Measurements from ENCODE around the gene RHOT2.
A peak's percentile ranks its signal among the peaks of the same experiment; 100 is the strongest.

The RHOT2 gene

DNA sequence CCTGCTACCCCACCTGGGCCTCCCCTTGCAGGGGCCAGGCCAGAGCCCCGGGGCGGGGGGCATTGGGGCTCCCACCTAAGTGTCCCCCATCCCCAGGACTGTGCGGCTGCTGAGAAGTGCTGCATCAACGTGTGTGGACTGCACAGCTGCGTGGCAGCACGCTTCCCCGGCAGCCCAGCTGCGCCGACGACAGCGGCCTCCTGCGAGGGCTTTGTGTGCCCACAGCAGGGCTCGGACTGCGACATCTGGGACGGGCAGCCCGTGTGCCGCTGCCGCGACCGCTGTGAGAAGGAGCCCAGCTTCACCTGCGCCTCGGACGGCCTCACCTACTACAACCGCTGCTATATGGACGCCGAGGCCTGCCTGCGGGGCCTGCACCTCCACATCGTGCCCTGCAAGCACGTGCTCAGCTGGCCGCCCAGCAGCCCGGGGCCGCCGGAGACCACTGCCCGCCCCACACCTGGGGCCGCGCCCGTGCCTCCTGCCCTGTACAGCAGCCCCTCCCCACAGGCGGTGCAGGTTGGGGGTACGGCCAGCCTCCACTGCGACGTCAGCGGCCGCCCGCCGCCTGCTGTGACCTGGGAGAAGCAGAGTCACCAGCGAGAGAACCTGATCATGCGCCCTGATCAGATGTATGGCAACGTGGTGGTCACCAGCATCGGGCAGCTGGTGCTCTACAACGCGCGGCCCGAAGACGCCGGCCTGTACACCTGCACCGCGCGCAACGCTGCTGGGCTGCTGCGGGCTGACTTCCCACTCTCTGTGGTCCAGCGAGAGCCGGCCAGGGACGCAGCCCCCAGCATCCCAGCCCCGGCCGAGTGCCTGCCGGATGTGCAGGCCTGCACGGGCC lies 35.2 kb upstream of the RHOT2 start:
- no peak for DNase-seq

DNA sequence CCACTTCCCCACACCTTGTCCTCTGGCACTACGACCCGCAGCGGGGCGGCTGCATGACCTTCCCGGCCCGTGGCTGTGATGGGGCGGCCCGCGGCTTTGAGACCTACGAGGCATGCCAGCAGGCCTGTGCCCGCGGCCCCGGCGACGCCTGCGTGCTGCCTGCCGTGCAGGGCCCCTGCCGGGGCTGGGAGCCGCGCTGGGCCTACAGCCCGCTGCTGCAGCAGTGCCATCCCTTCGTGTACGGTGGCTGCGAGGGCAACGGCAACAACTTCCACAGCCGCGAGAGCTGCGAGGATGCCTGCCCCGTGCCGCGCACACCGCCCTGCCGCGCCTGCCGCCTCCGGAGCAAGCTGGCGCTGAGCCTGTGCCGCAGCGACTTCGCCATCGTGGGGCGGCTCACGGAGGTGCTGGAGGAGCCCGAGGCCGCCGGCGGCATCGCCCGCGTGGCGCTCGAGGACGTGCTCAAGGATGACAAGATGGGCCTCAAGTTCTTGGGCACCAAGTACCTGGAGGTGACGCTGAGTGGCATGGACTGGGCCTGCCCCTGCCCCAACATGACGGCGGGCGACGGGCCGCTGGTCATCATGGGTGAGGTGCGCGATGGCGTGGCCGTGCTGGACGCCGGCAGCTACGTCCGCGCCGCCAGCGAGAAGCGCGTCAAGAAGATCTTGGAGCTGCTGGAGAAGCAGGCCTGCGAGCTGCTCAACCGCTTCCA lies 34.4 kb upstream of the RHOT2 start:
- DNase-seq, result no peak

- DNase-seq, result no peak
These were observed 33.8 kb upstream of the RHOT2 start for GRCh38 chr16:634051-634670.

GRCh38 chr16:634996-635395 lies 32.9 kb upstream of the RHOT2 start:
- DNase-seq, result no peak

GRCh38 chr16:635573-636205 lies 32.2 kb upstream of the RHOT2 start:
- no peak for DNase-seq

- peak; percentile 94 for DNase-seq
These were observed 31.5 kb upstream of the RHOT2 start, which contains the start of gene METTL26 for GRCh38 chr16:636206-637080. METTL26 (minus strand) TSS chr16:636305; CDS start chr16:636290, 15 bp downstream.

DNA sequence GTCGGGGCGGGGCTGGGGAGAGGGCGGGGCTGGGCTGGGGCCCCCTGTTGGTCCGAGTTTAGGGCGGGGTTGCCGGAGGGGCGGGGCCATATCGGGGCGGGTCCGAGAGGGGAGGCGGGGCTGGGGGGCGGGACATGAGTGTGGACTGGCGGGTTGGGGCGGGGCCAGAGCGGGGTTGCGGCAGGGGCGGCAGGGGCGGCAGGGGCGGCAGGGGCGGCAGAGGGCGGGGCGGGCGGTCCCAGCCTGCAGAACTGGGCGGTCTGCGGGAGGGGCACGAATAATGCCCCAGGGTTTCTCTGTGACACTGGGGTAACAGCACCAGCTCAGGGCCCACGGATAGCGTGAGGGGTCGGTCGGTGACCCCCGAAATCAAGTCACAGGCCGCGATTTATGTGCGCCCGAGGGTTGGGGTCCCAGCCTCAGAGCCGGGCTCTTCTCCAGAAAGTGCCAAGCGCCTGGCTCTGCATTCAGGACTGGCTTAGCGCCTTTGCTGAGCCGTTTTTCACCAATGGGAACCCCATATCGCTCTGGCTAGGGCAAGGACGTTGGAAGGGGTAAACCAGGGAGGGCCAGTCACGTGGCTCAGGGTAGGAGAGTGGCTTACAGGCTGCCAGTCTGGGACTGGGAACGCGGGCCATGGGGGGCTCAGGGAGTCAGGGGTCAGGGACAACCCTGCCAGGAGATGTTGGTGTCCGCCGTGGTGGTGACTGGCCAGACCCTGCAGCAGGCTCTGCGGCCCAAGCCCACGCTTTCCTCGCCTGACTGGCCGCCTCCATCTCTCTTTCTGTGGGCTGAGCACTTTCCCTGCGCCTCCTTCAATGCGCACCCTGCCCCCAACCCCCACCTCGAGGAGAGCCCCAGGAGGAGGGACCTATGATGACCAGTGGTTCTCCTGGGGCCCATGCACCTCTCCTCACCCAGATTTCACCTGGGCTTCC lies 30.6 kb upstream of the RHOT2 start:
- peak; percentile 84 for DNase-seq

DNA sequence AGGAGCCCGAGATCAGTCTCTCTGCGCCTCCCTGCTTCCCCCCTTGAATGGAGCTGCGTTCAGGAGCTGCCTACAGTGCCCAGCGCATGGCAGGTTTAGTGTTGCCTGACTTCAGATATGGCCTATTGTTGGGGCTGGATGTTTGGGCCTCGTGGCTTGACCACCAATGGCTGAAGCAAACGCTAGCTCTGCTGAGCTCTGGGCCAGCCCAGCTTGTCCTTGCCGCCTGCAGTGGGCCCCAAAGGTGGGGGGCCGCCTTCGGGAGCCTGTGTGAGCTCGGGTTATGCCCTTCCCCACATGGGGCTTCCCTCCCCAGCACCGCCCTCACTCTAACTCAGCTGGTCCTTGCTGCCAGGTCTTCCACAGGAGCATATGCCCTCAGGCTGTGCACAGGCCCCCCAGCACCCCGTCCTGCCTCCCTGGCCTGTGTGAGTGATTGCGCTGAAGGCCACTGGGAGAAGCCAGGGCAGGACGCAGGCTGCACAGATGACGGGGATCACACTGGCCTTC lies 29.8 kb upstream of the RHOT2 start:
- DNase-seq, result no peak

GRCh38 chr16:638836-639235 lies 29.1 kb upstream of the RHOT2 start:
- DNase-seq, result no peak

DNA sequence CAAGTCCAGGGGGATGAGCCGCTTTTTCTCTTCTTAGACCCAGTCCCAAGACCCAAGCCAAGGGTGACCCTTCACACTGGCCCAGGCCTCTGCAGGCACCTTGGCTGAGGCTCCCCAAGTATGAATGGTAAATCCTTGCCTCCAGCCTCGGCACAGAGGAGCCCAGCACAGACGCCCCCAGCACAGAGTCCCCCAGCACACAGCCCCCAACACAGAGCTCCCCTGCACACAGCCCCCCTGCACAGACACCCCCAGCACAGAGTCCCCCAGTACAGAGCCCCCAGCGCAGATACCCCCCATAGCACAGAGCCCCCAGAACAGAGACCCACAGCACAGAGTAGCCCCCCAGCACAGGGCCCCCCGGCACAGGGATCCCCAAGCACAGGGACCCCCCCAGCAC lies 27.3 kb upstream of the RHOT2 start:
- no peak for DNase-seq

- DNase-seq, result peak; percentile 59
These were observed 26.4 kb upstream of the RHOT2 start, which contains the start of gene MCRIP2 for GRCh38 chr16:641326-642188. MCRIP2 (plus strand) TSS chr16:641828; CDS start chr16:641992, 164 bp downstream.

DNA sequence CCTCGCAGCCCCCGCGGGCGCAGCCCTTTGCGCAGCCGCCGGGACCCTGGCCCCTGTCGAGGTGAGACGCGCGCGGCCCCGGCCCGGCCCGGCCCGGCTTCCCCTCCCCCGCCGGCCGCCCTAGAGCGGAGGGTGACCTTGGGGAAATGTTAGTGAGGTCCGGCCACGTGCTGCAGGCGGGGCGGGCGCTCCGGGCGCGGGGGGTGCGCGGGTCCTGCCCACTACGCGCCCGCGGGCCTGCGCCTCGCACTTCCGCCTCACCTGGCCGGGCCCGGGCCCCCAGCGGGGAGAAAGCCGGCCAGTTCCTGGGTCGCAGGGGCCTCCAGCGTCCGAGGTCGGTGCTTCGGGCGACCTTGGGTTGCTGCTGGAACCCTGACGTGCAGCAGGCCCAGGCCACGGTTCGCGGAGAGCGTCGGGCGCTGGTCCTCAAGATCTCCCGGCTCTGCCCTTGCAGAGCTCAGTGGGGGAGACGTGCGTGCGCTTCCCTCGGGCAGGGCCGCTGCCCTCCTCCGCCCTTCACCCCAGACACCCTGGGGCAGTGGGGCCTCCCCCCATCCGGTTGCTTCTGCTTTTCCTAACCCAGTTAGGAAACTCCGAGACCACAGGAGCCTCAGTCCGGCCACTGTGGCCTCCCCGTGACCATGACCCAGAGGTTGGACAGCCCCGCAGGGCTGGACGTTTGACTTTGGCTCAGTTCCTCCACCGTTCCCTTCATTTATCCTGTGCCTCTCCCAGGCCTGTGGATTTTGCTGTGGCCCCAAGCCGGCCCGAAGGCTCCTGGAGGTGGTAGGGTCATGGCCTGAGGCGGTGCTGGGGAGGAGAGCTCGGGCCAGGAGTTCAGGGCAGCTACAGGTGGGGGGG lies 25.5 kb upstream of the RHOT2 start:
- DNase-seq, result peak; percentile 54

- DNase-seq, result no peak
These were observed 24.9 kb upstream of the RHOT2 start for GRCh38 chr16:643050-643368.

- no peak for DNase-seq
These were observed 23.4 kb upstream of the RHOT2 start for GRCh38 chr16:644556-644955.

DNA sequence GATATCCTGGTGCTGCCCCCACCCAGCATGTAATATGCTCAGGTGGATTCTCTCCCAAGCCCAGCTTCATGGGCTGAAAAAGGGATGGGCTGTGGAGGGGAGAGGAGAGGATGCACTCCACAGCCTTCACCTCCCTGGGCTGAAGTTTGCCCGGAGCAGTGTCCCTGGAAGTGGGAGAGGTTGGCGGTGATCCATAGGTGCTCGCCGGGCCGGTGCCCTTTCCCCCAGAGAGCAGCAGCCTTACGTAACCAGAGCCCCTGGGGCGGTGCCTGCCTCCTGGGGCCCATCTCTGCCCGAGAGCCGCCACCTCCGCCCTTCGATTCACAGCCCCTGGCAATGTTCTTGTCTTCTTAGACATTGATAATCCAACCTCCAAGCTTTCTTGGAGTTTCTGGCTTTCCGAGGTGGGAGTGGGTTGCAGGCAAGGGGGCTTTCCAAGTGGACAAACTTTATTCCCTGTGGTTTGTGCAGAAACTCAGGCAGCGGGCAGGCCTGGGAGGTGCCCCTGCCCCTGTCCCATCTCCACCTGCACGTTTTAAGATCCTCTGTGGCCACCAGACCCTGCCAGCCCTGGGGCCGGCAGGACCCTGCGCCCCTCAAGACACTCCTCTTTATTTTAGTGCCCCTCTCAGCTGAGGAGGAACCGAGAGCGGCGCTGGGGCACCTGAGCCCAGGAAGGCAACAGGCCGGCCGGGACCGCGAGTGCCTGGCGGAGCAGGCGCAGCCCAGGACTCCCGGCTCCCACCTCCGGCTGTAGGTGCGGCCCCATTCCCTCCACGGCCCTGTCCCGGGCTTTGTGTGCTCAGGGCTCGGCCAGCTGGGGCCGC lies 21.9 kb upstream of the RHOT2 start:
- no peak for DNase-seq

- DNase-seq, result no peak
These were observed 21.2 kb upstream of the RHOT2 start for GRCh38 chr16:646679-647172.

GRCh38 chr16:647173-647902 lies 20.6 kb upstream of the RHOT2 start:
- DNase-seq, result no peak
